NCI-H2029 (cell line): ENCODE measurements around the gene TPT1.

Experiments used
- DNase-seq: peaks from one replicate; lab custom pipeline; 2025; lab: John Stamatoyannopoulos, UW

The TPT1 gene

DNA sequence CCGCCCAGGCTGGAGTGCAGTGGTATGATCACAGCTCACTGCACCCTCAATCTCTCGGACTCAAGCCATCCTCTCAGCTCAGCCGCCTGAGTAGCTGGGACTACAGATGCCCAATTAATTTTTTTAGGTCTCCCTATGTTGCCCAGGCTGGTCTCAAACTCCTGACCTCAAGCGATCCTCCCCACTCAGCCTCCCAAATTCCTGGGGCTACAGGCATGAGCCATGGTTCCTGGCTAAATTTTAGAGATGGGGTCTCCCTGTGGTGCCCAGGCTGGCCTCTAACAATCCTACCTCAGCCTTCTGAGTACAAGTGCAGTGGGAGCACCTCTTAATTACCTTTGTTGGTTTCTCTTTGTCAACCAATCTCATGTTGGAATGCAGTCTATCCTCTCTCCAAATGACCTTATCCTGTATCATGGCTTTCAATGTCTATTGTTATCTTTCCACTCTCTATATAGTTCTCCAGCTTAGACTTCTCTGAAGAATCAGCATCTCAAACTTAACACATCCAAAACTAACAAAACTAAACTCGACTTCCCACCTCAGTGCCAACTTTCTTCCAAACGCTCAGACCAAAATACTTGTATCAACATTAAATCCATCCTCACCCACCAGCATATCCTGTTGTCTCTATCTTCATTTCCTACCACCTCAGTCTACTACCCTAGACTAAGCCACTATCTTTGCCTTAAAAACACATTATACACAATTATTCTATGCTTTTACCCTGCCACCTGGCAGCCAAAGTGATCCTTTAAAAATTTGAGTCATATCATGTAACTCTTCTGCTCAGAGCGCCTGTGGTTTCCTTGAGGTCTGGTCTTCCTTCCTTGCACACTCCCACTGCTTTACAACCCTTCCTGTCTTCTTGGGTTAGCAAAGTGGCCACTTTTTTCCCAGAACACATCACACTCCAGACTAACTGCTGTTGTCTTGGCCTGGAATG is 6.7 kb downstream of the TPT1 start:
- no peak for DNase-seq

DNA sequence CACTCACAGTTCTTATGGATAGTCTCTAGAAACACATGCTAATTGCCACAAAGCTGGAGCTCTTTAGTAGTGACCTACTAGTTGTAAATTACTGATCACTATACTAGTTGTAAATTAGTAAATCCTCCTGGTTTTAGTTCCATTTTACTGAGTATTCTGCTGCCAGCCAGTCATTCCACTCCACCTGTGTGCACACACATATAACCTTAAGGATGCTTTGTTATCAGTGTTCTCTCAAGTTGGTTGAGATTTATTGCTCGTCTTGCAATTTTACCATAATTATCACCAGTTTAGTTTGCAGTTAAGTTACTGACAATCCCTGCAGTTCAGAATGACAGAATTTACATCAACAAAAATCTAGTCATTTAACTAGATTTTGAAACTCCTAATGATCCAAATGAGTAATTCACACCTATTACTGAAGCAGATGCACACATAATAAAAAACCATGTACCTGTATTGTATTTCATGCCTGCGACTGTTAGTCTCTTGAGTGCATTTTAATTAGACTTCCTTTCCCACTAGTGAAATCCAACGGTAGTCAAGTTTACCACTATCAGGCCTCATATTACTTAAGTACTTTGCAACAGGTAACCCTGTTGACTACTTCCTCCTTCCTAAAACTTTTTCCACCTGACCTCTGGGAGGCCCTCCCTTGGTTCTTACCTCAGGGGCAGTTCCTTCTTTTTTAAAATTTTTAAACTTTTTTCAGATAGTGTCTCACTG is 7.6 kb downstream of the TPT1 start:
- DNase-seq, result no peak

DNA sequence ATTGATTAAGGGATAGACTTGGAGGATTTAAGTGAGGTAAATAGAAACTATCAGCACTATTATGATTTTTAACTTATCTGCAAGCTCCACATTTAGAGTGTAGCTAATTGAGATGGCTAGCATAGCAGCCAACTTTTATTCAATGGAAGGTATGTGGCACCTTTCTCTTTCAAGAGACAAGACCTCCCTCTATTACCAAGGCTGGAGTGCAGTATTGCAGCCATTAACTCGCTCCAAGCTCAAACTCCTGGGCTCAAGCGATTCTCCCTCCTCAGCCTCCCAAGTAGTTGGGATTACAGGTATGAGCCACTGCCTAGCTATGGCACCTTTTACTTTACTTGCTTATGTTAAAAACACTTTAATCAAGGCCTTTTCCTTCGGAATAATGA is 8.2 kb downstream of the TPT1 start:
- DNase-seq, result no peak

- no peak for DNase-seq
These were observed 8.8 kb downstream of the TPT1 start for GRCh38 chr13:45332036-45332830.

- no peak for DNase-seq
These were observed 9.3 kb downstream of the TPT1 start for GRCh38 chr13:45331692-45332035.

- DNase-seq, result no peak
These were observed 9.8 kb downstream of the TPT1 start for GRCh38 chr13:45331123-45331619.

DNA sequence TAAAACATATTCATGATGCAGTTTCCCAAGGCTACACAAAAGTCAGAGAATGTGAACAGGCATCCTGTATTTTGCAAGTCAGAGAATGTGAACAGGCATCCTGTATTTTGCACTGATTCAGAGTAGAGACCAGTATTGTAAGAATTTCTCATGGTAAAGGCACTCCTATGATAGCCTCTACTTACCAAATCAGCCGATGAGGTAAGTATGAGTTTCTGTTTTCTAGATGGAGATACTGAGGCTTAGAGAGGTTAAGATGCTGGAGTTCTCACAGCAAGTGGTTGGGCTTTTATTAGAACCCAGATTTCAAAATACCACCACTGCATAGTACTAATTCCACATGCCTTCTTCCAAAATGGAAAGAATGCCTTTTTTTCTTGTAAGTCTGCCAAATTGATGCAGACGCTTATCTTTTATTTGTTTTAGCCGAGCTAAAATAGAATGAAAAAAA is 12.3 kb downstream of the TPT1 start:
- DNase-seq, result no peak

DNA sequence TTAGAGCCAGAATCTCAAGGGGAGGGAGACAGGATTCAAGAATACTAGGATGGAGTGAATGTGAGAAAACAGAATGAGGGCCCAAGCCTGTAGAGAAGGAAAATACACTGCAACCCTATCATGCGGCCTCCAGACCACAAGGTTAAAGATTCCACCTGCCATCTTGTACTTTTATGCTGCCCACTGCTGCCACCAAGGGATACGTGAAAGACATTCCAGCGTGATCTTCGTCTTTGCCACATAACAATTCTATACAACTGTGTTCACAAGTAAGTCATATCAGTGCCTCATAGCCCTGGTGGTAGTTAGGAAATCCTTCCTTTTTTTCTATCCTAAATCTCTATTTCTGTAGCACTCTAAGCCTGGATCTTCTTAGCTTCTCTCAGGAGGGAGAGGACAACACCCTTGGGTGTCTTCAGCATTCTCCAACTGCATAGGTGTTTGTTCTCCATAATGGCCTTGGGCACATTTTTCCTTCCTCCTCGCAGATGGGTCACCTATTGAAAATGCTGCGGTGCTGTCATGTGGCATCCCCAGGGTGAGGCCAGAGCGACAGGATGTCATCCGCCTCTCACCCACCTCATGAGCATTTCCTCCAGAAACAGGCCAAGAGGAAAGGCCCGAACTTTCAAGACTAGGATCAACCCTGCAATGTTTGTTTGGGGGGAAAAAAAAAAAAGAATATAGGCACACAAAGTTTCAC is 13.6 kb downstream of the TPT1 start:
- DNase-seq, result no peak

DNA sequence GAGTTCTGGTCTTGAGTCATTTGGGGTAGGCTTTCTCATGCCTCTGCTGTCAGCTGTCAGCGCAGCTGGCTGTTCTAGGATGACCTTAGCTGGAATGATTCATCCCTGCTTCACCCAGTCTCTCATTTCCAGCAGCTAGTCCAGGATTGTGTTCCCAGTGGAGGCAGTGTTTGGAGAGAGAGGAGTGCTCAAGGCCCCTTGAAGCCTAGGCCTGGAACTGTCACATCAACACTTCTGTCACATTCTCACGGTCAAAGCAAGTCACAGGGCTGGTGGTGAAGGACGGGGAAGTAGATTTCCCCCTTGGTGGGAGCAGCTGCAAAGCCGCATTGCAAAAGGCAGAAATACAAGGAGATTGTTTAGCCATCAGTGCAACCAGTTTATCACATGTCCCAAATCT is 15.2 kb downstream of the TPT1 start:
- DNase-seq, result no peak

- DNase-seq, result no peak
These were observed 19.9 kb downstream of the TPT1 start for GRCh38 chr13:45320876-45321629.

- DNase-seq, result no peak
These were observed 24.0 kb downstream of the TPT1 start for GRCh38 chr13:45316996-45317395.

DNA sequence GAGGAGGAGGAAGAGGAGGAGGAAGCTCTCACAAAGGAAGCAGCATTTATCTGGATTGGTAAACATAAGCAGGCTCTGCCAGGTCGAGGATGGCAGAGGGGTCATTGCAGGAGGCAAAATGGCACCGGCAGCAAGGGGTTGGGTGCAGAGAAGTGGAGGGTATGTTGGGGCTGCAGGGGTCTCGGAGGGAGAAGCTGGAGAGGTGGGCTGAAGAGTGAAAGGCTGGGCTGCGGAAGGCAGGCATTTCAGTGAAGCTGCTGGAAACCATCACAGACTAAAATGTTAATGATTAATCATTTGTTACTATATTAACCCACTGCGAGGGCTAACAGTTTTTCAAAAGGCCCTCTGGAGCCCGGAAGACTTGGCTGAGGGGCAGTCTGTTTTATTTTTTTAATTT is 24.6 kb downstream of the TPT1 start:
- no peak for DNase-seq

DNA sequence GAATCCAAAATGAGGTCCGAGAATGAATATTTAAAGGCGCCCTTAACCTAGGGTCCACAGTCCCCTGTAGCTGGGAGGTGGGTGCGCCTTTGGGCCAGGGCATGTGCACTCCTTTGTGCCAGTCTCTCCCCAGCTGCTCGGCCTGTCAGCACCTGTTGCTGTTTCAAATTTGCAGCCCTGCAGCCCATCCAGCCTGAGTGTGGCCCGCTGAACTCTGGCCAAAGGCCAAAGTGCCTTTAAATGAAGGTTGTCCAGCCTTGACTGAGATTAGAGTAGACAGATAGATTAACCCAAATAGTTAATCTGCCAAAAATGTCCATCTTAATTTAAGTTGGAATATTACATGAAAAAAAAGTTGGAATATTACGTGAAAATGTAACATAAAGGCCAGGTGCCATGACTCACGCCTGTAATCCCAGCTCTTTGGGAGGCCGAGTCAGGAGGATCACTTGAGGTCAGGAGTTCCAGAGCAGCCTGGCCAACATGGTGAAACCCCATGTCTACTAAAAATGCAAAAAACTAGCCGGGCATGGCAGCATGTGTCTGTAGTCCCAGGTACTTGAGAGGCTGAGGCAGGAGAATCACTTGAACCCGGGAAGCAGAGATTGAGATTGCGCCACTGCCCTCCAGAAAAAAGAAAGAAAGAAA is 25.3 kb downstream of the TPT1 start:
- DNase-seq, result no peak

- DNase-seq, result no peak
These were observed 26.2 kb downstream of the TPT1 start for GRCh38 chr13:45314822-45315221.

- DNase-seq, result no peak
These were observed 30.4 kb downstream of the TPT1 start for GRCh38 chr13:45310341-45311131.

DNA sequence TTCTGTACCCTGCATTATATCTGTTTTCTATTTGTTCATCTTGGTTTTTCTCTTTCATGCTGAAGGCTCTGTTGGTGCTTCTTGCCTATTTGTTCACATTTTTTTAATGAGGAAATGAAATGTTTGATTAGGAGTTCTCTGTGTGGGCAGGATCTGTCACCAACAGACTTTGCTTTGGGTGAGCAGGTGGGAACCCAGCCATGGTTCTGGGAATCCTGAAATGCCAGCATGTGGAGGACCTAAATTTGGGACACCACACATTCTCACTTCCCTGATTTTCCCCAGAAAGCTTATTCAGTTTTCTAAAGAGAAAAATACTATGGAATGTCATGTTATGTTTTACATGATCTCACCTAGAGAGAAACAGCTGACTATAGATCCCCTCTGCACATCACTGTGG is 34.0 kb downstream of the TPT1 start:
- no peak for DNase-seq

GRCh38 chr13:45305079-45305478 is 35.9 kb downstream of the TPT1 start:
- no peak for DNase-seq

DNA sequence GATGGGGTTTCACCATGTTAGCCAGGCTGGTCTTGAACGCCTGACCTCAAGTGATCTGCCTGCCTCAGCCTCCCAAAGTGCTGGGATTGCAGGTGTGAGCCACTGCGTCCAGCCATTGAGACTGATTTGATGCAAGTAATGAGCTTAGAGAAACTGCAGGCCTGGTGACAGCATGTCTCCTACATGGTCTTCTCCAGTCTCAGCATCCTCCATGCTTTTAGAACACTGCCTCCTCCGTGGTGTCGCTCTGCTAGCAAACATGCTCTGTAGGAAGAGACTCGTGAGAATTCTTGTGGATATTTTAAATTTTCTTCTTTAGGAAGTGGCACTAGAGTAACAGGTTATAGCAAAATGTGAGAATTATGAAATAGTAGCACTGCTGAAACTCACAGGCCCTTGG is 37.1 kb downstream of the TPT1 start:
- DNase-seq, result no peak

- no peak for DNase-seq
These were observed 38.0 kb downstream of the TPT1 start for GRCh38 chr13:45303026-45303425.

GRCh38 chr13:45302507-45302906 is 38.5 kb downstream of the TPT1 start:
- no peak for DNase-seq
